Kidney (tissue), 22 donors: ENCODE data around the gene ANGPTL1. TPM values are rescaled to one million over a fixed set of nuclear protein-coding genes. Genes with fewer than 3 reads are reported as not detected.
A peak's percentile ranks its signal among the peaks of the same experiment; 100 is the strongest.

Experiments used
- DNase-seq, 5 donors: peaks; one replicate each; pipeline ENCODE4 v3.0.0-alpha.2; 2013 to 2020
- FAIRE-seq: peaks from 2 replicates; lab custom pipeline; 2012; peaks lifted over from hg19 to GRCh38; lab: Jason Lieb, UNC
- H3K27ac ChIP-seq, 2 donors: one replicate each; pipeline ENCODE4 v1.7.0; 2013; ENCODE audit warnings: low read depth in 2 of 2, low read length in 2 of 2, inconsistent platforms in 1 of 2
- H3K27me3 ChIP-seq: one replicate; pipeline ENCODE4 v1.7.1; 2013; ENCODE audit warnings: low read length, inconsistent platforms; ENCODE audit not compliant: control insufficient read depth, insufficient read depth
- H3K36me3 ChIP-seq, 3 donors: one replicate each; pipeline versions ENCODE4 v1.7.0 to v1.7.1; 2013; ENCODE audit warnings: low read length in 3 of 3, control low read depth in 1 of 3, inconsistent platforms in 1 of 3; ENCODE audit not compliant: insufficient read depth in 3 of 3, control insufficient read depth in 2 of 3
- H3K4me1 ChIP-seq, 3 donors: one replicate each; pipeline versions ENCODE4 v1.7.0 to v1.7.1; 2013; ENCODE audit warnings: low read length in 3 of 3, inconsistent platforms in 1 of 3, low read depth in 1 of 3; ENCODE audit not compliant: control insufficient read depth in 2 of 3, insufficient read depth in 2 of 3
- H3K4me3 ChIP-seq, 3 donors: one replicate each; pipeline versions ENCODE4 v1.7.0 to v1.8.1; 2013; ENCODE audit warnings: low read length in 3 of 3, control low read depth in 1 of 3, inconsistent platforms in 1 of 3
- H3K9ac ChIP-seq, 3 donors: one replicate each; pipeline versions ENCODE4 v1.7.0 to v1.7.1; 2013; ENCODE audit warnings: low read length in 3 of 3, control low read depth in 1 of 3, inconsistent platforms in 1 of 3
- H3K9me3 ChIP-seq, 3 donors: one replicate each; pipeline versions ENCODE4 v1.7.0 to v1.7.1; 2013; ENCODE audit warnings: low read length in 3 of 3, control low read depth in 1 of 3, inconsistent platforms in 1 of 3; ENCODE audit not compliant: control insufficient read depth in 2 of 3, insufficient read depth in 1 of 3
- CTCF ChIP-seq: IDR thresholded peaks from 3 replicates; pipeline ENCODE4 v1.5.1; 2012; ENCODE audit warnings: mild to moderate bottlenecking, moderate library complexity, borderline replicate concordance; ENCODE audit not compliant: insufficient read depth; ENCODE audit errors: extremely low read depth
- intact Hi-C: fragments of 100-400 bp; cut with DNase I; formaldehyde crosslinking; loops from one replicate; pipeline ENCODE4 v1.11.1; 2022
- long read RNA-seq, 10 donors: library from polyadenylated mRNA in 1 of 10; unstranded in 1 of 10; transcript quantifications; one replicate each; pipeline ENCODE4 v2.0.0 and lab custom pipeline, GENCODE V29; 2021 to 2026
- polyA plus RNA-seq: library from polyadenylated mRNA; stranded (reverse); fragments of 350-450 nt; fragmentation: Illumina TruSeq; extraction: RNeasy Lipid Tissue Mini Kit (QIAGEN cat#74804); gene quantifications from one replicate; pipeline ENCODE4 v1.2.3, GENCODE V29; 2014; ENCODE audit warnings: low read depth, low replicate concordance; ENCODE audit not compliant: insufficient read depth
- total RNA-seq: library from RNA; stranded (reverse); fragmentation: NEBNext Ultra II Directional; extraction: Animal tissue kit (Norgen Biotek cat#: 25700); gene quantifications from one replicate; pipeline ENCODE4 v1.2.1, GENCODE V29; 2021
- donor health status: control.
- donor health status: control.
- donor health status: control.
- donor health status: control.
- donor health status: control.
- donor health status: DM: yes; HTN: yes; CAD: no.
- donor health status: Normal renal cell carcinoma (clear cell type).

ANGPTL1 gene
- 24.5 TPM for total RNA-seq
- polyA plus RNA-seq: 8.2 TPM
- long read RNA-seq, donor 1, partial matches to known transcripts: 0 of 1 reads
- long read RNA-seq, donor 1, other reads (novel, unspliced or antisense): 0 of 1 reads
- long read RNA-seq, donor 2, partial matches to known transcripts: 0 of 1 reads
- long read RNA-seq, donor 2, other reads (novel, unspliced or antisense): 0 of 1 reads
- long read RNA-seq, donor 3: 0 reads
- long read RNA-seq, donor 4: 0 reads
- long read RNA-seq, donor 5: 0 reads
- long read RNA-seq, donor 6, partial matches to known transcripts: 0 of 2 reads
- long read RNA-seq, donor 6, other reads (novel, unspliced or antisense): 0 of 2 reads
- long read RNA-seq, donor 7, partial matches to known transcripts: 7 of 14 reads
- long read RNA-seq, donor 7, other reads (novel, unspliced or antisense): 3 of 14 reads
- long read RNA-seq, donor 8, partial matches to known transcripts: 0 of 1 reads
- long read RNA-seq, donor 8, other reads (novel, unspliced or antisense): 0 of 1 reads
- long read RNA-seq, donor 9: 0 reads
- long read RNA-seq, donor 10, partial matches to known transcripts: 0 of 2 reads
- long read RNA-seq, donor 10, other reads (novel, unspliced or antisense): 0 of 2 reads

DNA sequence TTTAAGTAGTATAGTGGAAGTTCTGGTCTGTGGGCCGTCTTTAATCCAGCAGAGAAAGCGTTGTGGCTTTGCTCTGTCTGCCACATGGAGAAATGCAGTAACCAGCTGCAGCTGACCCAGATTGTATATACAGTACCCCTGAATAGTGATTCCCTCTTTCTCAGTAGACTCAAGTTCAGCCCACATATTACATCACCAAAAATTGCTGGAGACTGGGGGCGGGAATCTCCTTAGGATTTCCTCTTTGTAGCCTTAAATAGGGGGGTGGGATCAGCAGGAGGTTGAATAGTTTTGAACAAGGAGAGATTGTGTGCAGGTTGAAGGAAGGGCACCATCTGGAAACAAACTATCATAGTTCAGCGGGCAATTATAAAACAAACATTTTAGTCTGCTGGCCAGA lies at the start of gene ANGPTL1:
TSS of gene ANGPTL1 (minus strand) at position 134 of the 400 bp plus-strand sequence. CDS start 5,301 bp downstream, outside the sequence.
- intact Hi-C loops: no loop called here
- DNase-seq (peak in 4 of 5 donors; percentile 39 to 87 (median 64)), FAIRE-seq (no peak)
- Histone ChIP-seq H3K27me3 (no peaks in the 10 kb centered on the region), H3K36me3 (no peaks in the 10 kb centered on the region), H3K9ac (peak within 1 kb of the TSS in 2 of 3 donors; percentile 5 to 9), H3K9me3 (no peaks in the 10 kb centered on the region), H3K27ac (peak within 1 kb of the TSS; percentile 35 to 71), H3K4me1 (peaks cover 0 to 22% (median 10%) of the 10 kb centered on the region in 3 donors), H3K4me3 (peak within 1 kb of the TSS; percentile 26 to 41 (median 38))
- no peak for TF ChIP-seq CTCF

- H3K27ac ChIP-seq: no peak overlapping the region
- intact Hi-C loops: no loop called here
- H3K9ac ChIP-seq: no peak overlapping the region
- no peak overlapping the region for H3K4me3 ChIP-seq
- peaks cover 0 to 5% (median 0%) of the 10 kb centered on the region in 3 donors for H3K9me3 ChIP-seq
- no peaks in the 10 kb centered on the region for H3K36me3 ChIP-seq
- FAIRE-seq (no peak), DNase-seq (no peak)
- H3K4me1 ChIP-seq: no peaks in the 10 kb centered on the region
- H3K27me3 ChIP-seq: no peaks in the 10 kb centered on the region
- no peak for TF ChIP-seq CTCF
Observed at GRCh38 chr1:178919581-178919980, 48.7 kb upstream of the ANGPTL1 start.

DNA sequence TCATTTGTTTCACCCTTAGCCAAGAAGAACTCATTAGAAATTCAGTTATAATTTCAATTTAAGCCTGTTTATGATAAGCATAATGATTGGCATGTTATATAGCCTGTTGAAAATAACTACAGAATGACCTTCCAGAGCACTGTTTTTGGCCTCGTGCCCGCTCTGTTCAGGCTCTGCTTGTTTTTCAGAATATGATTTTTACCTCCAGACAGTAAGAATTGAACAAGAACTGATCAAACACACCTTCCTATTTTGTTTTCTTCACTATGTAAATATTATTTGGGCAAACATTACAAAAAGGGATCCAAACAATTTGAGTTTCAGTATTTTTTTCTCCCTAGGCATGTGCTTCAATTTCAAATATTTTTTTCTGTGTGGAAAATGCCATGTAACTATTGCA lies 48.1 kb upstream of the ANGPTL1 start:
- intact Hi-C loops: no loop called here
- Histone ChIP-seq H3K9ac (no peak overlapping the region), H3K27ac (no peak overlapping the region), H3K4me1 (no peaks in the 10 kb centered on the region), H3K9me3 (no peaks in the 10 kb centered on the region), H3K27me3 (no peaks in the 10 kb centered on the region), H3K4me3 (no peak overlapping the region), H3K36me3 (no peaks in the 10 kb centered on the region)
- FAIRE-seq: no peak
- TF ChIP-seq CTCF: no peak
- DNase-seq: peak in 1 of 5 donors; percentile 31
